Liver (tissue), 3 donors: ENCODE measurements around the gene ITGA2.

Source experiments
- GABPA ChIP-seq, 2 donors: IDR thresholded peaks in 1 of 2; conservative IDR thresholded peaks in 1 of 2; 2 replicates each; pipeline ENCODE4 v1.6.1; 2016; ENCODE audit warnings: antibody characterized with exemption in 2 of 2, mild to moderate bottlenecking in 1 of 2, moderate library complexity in 1 of 2
- HNF4G ChIP-seq: IDR thresholded peaks from 2 replicates; pipeline ENCODE4 v1.6.1; 2016; ENCODE audit warnings: antibody characterized with exemption
- JUND ChIP-seq, 2 donors: IDR thresholded peaks; 2 replicates each; pipeline ENCODE4 v1.6.1; 2016; ENCODE audit warnings: antibody characterized with exemption in 2 of 2
- MAX ChIP-seq: IDR thresholded peaks from 2 replicates; pipeline ENCODE4 v1.6.1; 2016; ENCODE audit warnings: antibody characterized with exemption
- RAD21 ChIP-seq, 2 donors: IDR thresholded peaks; 2 replicates each; pipeline ENCODE4 v1.6.1; 2016; ENCODE audit warnings: antibody characterized with exemption in 2 of 2, mild to moderate bottlenecking in 2 of 2
- RXRA ChIP-seq, 2 donors: IDR thresholded peaks; 2 replicates each; pipeline ENCODE4 v1.6.1; 2017 to 2018; ENCODE audit warnings: antibody characterized with exemption in 2 of 2, mild to moderate bottlenecking in 1 of 2
- TAF1 ChIP-seq: conservative IDR thresholded peaks from 2 replicates; pipeline ENCODE4 v1.6.1; 2016; ENCODE audit warnings: antibody characterized with exemption, mild to moderate bottlenecking
- TF ChIP-seq, protein P1 (sequence below): fragments of 150-350 bp; IDR thresholded peaks from 2 replicates; pipeline ENCODE4 v1.5.1; 2017; ENCODE audit warnings: improper control_type of control experiment, low read depth, low read length; ENCODE audit not compliant: missing input control
- donor health status: healthy.
- donor health status: healthy.

- TF ChIP-seq, protein P1, sequence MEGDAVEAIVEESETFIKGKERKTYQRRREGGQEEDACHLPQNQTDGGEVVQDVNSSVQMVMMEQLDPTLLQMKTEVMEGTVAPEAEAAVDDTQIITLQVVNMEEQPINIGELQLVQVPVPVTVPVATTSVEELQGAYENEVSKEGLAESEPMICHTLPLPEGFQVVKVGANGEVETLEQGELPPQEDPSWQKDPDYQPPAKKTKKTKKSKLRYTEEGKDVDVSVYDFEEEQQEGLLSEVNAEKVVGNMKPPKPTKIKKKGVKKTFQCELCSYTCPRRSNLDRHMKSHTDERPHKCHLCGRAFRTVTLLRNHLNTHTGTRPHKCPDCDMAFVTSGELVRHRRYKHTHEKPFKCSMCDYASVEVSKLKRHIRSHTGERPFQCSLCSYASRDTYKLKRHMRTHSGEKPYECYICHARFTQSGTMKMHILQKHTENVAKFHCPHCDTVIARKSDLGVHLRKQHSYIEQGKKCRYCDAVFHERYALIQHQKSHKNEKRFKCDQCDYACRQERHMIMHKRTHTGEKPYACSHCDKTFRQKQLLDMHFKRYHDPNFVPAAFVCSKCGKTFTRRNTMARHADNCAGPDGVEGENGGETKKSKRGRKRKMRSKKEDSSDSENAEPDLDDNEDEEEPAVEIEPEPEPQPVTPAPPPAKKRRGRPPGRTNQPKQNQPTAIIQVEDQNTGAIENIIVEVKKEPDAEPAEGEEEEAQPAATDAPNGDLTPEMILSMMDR, result no peak
- TF ChIP-seq HNF4G, result no peak
- TF ChIP-seq GABPA (IDR thresholded peaks at IDR 0.05 in 1 of 2, conservative IDR thresholded peaks at IDR 0.05 in 1 of 2), result no peak
- no peak for TF ChIP-seq RAD21 (IDR thresholded peaks at IDR 0.05)
- TF ChIP-seq RXRA (IDR thresholded peaks at IDR 0.05), result no peak
- TF ChIP-seq JUND (IDR thresholded peaks at IDR 0.05), result no peak
- TF ChIP-seq TAF1, result no peak
- no peak for TF ChIP-seq MAX
Measured at GRCh38 chr5:53087621-53088121, 98.5 kb downstream of the ITGA2 start.
